ENCODE data around the gene OR1D5.
"Not testable (repeated sequence)": the region's sequence is repeated elsewhere in the genome, so short reads cannot be mapped to it uniquely, and the experiment has no call there.

OR1D5 gene, protein sequence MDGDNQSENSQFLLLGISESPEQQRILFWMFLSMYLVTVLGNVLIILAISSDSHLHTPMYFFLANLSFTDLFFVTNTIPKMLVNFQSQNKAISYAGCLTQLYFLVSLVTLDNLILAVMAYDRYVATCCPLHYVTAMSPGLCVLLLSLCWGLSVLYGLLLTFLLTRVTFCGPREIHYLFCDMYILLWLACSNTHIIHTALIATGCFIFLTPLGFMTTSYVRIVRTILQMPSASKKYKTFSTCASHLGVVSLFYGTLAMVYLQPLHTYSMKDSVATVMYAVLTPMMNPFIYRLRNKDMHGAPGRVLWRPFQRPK

DNA sequence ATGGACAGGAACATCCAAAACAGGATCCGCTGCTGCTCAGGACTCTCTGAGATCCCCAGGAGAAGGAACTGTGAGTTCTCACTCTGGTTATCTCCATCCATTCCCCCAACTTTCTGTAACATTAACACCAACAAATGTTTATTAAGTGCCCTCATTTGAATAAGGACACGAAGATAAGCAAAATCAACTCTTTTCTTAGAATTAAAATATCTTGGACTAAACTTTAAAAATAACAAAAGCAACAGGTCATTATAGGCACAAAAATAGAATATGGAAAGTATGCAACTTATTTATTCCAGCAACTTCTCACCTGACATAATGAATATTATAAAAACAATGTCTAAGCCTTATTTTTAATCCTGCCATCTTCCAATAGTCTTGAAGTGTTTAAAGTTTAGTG lies at the start of gene OR1D5:
OR1D5 (minus strand) TSS at position 101 of the 400 bp plus-strand sequence; CDS start at position 101, 0 bp downstream.
- not testable (repeated sequence) for DNase-seq (ENCODE audit: low read depth in 2 of 2)

DNA sequence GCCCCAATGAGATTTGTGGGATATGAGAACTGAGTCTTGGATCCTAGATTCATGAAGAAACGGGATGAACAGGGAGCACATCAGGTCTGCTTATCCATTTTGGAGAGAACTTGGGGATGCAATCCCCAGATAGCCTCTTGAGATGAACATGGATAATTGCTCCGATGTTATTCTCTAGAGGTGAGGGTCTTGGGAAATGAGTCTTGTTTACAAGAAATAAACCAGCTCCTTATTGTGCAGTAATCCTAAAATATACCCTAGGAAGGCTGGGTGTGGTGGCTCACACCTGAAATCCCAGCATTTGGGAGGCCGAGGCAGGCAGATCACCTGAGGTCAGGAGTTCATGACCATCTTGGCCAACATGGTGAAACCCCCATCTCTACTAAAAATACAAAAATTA lies 40.9 kb upstream of the OR1D5 start, which contains the start of gene OR1D2:
OR1D2 (minus strand) TSS at position 101 of the 400 bp plus-strand sequence. CDS start 11,426 bp downstream, outside the sequence.
- no peak for DNase-seq (ENCODE audit: low read depth in 2 of 2)

DNA sequence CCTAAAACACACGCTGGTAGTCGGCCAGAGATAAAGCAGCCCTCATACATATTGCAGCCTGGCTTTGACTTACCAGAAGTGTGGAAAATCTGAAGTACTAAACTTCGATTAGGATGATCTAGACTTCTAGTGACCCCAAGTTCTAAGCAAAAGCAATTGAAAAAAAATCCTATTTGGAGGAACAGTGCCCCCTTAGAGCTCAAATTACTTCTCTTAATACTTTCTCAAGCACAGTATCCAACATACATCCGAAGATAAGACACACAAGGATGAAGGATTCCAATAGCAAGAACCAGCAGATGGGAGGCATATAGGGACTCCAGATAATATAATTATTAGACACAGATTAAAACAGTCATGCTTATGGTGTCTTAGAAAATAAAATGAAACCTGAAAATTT lies 10.4 kb upstream of the OR1D5 start:
- not testable (repeated sequence) for DNase-seq (ENCODE audit: low read depth in 2 of 2)

DNA sequence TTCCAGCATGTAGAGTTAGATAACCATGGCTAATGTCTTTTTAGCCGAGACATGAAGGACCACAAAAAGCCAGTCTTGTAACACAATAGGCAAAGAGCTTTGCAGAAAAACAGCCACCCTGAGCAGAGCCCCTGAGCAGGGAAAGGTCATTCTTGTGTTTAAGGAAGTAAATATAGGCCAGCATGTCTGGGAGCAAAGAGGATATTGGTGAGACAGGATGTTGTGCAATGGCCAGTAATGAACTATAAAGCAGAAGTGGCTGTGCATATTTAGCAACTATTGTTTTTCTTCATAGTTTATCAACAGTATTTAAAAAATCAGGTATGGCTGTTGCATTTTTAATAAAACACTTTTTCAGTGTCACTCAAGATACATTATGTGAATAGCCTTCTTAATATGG lies 1.8 kb upstream of the OR1D5 start:
- DNase-seq (ENCODE audit: low read depth in 2 of 2), result not testable (repeated sequence)

DNA sequence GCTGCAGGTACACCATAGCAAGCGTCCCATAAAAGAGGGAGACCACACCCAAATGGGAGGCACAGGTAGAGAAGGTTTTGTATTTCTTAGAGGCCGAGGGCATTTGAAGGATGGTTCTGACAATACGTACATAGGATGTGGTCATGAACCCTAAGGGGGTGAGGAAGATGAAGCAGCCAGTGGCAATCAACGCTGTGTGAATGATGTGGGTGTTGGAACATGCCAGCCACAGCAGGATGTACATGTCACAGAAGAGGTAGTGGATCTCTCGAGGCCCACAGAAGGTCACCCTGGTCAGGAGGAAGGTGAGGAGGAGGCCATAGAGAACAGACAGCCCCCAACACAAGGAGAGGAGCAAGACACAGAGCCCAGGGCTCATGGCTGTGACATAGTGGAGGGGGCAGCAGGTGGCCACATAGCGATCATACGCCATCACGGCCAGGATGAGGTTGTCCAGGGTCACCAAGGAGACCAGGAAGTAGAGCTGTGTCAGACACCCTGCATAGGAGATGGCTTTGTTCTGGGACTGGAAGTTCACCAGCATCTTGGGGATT lies 506 bp downstream of the OR1D5 start:
- DNase-seq (ENCODE audit: low read depth in 2 of 2), result not testable (repeated sequence)

DNA sequence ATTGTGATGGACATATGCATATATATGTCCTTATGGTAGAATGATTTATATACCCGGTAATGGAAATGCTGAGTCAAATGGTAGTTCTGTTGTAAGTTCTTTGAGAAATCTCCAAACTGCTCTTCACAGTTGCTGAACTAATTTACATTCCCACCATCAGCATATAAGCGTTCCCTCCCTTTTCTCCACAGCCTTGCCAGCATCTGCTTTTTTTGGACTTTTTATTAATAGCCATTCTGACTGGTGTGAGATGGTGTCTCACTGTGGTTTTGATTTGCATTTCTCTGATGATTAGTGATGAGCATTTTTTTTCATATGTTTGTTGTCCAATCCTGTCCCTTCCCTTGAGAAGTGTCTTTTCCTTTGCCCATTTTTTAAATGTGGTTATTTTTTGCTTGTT lies 8.5 kb downstream of the OR1D5 start:
- DNase-seq (ENCODE audit: low read depth in 2 of 2), result not testable (repeated sequence)

DNA sequence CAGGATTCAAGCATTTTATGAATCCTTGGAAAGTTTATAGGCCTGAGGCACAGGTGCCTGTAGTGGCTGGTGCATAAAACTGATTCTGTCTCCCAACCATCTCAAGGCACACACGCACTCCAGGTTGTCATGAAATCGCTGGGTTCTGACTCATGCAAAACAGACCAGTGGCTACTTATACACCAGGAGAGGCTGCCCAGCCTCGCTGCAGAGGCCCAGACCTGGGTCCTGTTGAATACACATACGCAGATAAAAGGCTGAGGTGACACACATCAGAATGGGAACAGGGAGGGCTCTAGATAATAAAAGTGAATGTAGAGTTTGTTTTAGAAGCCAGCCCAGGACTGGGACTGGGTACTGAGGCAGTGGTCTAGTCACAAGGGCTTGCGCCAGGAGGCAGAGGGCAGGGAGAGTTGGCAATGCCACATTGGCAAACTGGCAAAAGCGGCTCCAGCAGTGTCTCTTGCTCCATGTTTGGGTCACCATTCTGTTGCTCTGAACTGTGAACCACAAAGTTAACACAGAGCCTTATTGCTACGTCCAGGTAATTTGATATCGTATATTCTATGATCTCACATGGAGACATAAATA lies 13.6 kb downstream of the OR1D5 start:
- no peak for DNase-seq (ENCODE audit: low read depth in 2 of 2)

DNA sequence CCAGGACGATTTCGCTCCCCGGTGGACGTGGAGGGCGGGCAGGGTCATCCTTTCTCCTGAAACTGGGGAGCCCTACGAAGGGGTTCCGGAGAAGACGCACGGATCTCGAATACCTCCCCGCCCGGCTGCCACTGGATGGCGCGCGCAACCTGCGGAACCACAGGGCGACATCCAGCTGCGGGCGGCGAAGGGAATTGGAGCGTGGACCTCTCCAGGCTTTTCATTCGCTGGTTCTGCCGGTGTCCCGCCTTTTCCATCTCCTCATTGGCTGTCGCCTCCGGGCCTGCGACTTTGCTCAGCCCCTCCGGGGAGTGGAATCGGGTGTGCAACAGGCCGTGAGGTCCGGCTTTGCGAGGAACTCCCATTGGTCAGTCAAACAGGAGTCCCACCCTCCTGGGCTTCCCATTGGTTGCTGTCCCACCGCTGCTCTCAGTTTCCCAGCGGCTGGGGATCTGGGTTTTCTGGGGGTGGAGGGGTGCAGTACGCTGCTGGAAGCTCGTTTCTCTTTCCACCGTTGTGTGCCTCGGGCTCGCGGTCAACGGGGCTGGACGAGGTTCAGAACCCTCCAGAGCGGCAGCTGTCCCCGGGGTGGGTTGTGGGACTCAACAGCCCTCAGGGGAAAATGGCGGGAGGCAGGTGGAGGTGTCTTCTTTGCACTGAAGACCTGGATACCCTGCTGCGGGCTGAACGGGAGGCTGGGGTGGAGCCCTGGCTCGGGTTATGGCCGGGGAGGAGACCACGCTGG lies 14.5 kb downstream of the OR1D5 start:
- peak; percentile 75 to 85 for DNase-seq (ENCODE audit: low read depth in 2 of 2)

DNA sequence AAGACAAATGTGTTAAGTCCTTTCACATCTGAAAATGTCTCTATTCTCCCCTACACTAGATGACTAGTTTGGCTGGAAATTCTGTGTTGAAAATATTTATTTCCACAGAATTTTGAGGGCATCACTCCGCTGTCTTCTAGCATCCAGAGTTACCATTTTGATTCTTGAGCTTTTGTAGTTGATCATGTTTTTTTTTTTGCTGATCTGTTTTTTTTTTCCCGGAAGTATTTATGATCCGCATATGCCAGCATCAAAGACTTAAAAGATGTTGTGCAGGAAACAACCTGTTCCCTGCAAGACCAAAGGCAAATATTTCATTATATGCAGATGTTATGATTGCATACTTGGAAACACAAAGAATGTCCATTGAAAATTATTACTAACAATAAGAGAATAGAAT lies 16.7 kb downstream of the OR1D5 start:
- DNase-seq (ENCODE audit: low read depth in 2 of 2), result no peak

DNA sequence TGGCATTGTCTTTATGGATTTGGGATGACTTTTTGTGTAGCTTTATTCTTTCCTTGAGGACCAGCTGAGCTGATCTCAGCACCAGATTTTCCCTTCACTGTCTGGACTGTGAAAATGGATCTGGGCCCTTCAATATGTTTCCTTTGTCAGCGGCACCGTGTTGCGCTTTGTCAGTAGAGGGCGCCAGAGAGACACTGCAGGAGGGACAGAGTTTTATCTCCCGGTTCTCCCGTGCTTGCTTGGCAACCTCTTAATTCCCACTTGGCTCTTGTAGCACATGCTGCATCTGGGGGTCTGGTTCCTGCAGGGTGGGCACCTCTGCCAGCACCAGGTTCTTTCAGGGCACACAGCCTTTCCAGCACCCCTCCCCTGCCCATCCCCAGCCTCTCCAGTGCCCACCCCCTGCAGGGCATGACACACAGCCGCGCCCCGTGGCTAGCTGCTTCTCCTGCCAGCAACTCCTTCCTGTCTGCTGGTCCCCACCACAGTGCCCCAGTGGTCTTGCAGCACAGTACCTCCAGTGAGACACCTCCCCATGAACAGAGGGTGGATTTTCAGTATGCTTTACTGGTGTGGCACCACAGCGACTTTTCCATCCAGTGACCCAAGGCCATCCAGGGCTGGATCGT lies 19.6 kb downstream of the OR1D5 start:
- no peak for DNase-seq (ENCODE audit: low read depth in 2 of 2)

DNA sequence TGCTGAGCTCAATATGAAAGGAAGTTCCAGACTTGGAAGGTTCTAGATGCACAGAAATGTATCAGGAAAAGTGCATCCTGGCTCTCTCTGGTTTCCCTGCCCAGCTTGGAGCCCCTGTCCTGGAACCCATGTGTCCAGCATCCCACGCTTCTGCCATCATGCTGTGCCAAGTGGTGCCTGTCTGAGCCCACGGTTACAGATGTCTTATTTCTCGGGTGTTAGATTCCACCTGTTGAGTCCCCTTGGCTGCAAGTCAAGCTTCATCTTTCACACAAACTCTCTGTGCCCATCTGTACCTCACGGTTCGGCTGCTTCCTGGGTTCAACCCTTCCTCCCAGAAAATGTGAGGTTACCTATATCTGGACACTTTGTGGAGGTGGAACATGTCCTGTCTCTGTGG lies 22.5 kb downstream of the OR1D5 start:
- DNase-seq (ENCODE audit: low read depth in 2 of 2), result no peak

DNA sequence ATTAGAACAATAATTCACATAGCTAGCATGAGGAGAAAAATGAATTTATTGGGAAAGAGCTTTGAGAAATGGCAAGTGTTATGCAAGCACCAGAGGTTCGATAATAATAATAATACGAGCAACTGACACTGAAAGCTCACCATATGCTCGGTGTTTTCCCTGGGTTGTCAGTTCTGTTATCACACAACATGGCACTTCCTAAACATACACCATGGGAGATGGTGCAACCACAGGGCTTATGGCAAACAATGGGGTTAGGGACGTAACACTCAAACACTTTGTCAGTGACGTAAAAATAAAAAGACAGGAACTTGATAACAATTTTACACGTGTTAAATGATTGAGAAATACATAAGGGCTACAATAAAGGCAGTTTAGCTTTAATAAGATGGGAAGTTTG lies 23.7 kb downstream of the OR1D5 start:
- DNase-seq (ENCODE audit: low read depth in 2 of 2), result no peak

DNA sequence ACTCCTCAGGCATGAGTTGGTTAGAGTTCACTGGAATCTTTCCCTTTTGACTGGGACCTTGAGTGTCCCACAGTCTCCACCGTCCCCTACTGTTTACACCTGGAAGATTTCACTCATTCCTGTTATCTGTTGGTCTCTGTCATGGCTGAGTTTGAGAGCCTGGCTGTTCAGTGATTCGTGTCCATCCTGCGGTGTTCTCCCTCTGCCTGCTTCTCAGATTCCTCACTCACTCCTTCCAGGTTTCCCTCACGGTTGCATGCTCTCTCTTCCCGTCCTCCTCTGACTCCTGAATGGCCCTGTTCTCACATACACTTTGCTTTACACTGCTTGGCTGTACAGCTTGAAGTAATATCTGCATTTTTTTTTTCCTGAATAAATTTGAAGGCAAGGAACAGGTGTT lies 24.5 kb downstream of the OR1D5 start:
- DNase-seq (ENCODE audit: low read depth in 2 of 2), result no peak

DNA sequence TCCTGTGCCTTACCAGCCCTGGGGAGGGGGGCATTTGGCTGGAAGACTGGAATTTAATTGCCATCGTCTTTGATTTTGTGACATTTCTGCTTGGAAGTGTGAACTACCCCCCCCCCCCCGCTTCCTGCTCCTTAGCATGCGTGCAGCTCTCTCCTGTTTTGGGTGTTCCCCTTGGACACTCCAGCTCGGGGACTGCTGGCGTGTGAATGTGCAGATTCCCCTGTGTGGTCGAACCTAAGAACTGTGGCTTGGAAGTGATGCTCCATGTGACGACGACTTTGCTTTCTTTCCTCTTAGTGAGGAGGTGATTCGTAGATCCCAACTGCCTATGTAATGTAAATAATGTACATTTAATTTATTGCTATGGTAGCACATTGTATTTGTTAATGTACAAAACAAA lies 26.1 kb downstream of the OR1D5 start:
- no peak for DNase-seq (ENCODE audit: low read depth in 2 of 2)

DNA sequence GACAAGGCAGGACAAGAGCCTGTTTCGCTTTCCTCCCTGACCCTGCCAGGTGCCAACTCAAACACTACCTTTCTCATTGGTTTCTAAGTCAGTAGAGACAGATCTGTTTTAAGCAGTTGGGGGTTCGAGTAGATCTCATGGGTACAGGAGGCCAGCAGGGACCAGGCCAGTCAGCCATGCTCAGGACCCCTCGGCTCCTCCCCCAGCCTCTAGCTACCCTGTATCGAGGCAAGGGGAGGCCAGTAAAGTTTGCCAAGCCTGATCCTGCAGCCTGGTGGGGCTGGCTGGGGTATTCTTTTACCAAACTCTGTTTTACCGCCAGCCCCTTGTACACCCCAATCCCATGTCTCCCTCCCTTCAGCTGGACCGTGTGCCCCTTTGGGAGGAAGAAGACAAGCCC lies 26.6 kb downstream of the OR1D5 start:
- DNase-seq (ENCODE audit: low read depth in 2 of 2), result no peak

DNA sequence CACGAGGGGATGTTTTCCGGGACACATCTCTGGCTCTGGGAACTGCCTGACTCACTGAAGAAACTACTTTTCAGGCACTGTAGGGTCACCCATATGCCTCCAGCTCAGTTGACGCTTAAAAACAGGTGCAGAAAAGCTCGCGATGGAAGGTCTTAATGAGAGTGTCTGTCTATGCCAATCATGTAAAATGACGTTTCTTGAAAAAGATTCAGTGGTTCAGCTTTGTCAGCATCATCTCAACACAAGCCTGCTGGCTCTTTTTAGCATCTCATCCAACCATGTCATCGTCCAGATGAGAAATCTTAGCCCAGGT lies 27.5 kb downstream of the OR1D5 start:
- DNase-seq (ENCODE audit: low read depth in 2 of 2), result no peak

DNA sequence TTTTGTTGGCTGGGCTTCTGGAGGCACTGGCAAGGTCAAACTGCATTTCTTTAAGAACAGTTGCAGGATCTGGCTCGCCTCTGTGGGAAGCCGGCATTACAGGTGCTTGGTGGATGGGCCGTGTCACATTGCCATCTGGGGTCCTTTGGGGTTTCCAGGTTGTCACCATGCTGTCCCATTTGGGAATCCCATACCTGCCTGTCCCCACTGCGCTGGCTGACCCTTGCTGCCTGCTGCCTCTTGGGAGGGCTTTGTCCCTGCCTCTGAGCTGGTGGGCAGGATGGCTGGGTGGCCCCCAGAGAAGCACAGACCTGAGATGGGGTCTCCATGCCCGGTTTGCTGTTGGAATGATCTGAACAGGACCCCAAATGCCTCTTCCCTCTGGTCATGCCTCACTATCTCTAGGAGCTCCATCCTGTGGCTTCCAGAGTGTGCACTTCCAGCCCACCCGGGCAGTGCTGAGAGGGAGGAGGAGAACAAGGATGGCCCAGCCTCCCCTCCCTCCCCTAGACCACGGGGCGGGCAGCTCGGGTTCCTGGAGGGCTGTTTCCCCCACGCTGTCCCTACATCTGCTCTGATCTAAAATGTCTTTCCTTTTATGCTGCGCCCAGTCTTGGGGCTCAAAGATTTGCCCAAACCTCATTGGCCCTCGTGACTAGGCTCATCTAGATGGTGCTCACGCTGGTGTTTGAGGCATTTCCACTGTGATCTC lies 28.0 kb downstream of the OR1D5 start:
- no peak for DNase-seq (ENCODE audit: low read depth in 2 of 2)

DNA sequence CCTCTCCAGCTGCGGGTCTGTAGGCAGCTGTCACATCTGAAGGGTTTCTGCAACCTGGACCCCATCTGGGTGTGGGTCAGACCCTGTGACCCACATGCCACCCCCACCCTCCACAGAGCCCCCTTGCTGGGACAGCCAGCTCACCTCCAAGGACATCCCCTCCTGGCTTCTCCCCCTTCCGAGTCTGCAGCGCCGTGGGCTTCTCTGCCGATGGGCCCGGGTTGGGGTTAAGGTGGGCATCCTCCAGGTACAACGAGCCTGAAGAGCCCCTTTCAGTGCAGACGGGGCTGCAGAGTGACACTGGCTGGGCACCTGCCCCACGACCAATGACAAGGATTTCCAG lies 28.9 kb downstream of the OR1D5 start:
- DNase-seq (ENCODE audit: low read depth in 2 of 2), result no peak

DNA sequence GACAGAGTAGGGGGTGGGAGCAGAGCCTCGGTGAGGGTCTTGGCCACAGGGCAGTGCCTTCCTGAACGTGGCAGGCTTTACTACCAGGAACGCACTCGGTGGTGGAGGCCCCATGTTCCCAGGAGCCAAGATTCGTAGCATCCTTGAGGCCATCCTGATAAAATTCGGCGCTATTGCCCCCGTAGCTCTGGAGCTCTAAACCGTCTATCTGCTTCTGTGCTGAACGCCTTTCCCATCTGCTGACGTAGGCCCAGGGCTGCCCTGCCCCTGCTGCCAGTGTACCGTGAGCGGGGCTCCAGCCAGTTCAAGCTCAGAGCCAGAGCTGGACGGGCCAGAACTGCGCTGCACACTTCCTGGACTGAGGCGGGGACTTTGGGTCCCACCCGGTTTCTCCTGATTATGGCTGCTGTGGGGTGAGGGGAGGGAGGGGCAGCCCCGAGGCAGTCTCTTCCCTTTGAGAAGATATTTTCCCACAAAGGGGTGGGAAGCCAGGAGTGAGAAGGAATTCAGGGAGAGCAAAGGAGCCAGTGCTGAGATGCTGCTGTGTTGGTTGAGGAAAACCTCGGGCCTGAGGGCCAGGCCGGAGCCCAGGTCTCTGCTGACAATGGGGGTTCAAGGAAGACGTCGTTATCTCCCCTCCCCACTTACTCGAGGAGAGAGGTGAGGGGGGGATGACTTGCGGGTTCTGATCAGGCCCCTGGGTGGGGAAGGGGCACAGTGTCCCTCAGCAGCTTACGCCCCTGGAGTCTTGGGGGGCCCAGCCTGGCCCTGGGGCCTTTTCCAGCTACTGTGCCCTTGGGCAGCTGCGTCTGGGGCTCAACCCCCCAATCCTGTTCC lies 29.4 kb downstream of the OR1D5 start:
- DNase-seq (ENCODE audit: low read depth in 2 of 2), result no peak

DNA sequence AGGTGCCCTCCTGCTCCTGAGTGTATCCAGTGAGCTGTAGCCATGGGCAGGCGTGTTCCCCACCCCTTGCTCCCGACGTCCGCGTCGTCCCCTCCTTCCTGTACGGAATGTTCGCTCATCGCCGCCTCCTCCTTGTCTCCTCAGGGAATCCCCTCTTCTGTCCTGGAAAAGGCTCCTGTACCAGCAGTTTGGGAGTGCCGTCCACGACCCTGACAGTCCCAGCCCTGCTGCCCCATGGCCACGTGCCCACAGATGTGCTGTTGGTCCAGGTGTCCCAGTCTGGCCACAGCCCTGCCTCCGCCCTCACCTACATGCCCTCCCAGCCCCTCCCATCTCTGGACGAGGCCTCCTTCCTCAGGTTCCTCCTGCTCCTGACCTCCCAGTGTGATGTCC lies 30.2 kb downstream of the OR1D5 start:
- DNase-seq (ENCODE audit: low read depth in 2 of 2), result no peak
